HG02973 (cell line): ENCODE results near the gene MEPE.
"Not testable (repeated sequence)": the region's sequence is repeated elsewhere in the genome, so short reads cannot be mapped to it uniquely, and the experiment has no call there.

Experiments used
- ATAC-seq: cut with Tn5 transposase; IDR thresholded peaks from one replicate; pipeline ENCODE4 v1.9.1; 2021; ENCODE audit warnings: moderate library complexity; ENCODE audit not compliant: unreplicated experiment

Gene MEPE

GRCh38 chr4:87882321-87882720 lies 49.6 kb downstream of the MEPE start:
- ATAC-seq, result no peak

GRCh38 chr4:87882861-87883260 lies 50.1 kb downstream of the MEPE start:
- no peak for ATAC-seq

GRCh38 chr4:87884976-87885549 lies 52.3 kb downstream of the MEPE start:
- no peak for ATAC-seq

GRCh38 chr4:87886083-87886482 lies 53.3 kb downstream of the MEPE start:
- ATAC-seq, result no peak

- not testable (repeated sequence) for ATAC-seq
Measured at GRCh38 chr4:87890753-87891152, 58.0 kb downstream of the MEPE start.

- ATAC-seq, result no peak
Measured at GRCh38 chr4:87895964-87896621, 63.3 kb downstream of the MEPE start.
